Lung (tissue), 12 donors: ENCODE results near the gene MROH8. TPM values are rescaled to one million over a fixed set of nuclear protein-coding genes. Genes with fewer than 3 reads are reported as not detected.

Source experiments
- ATAC-seq: fragments of 200-7000 bp; cut with Tn5 transposase; one replicate; pipeline ENCODE4 v1.9.1; 2020; ENCODE audit warnings: moderate number of reproducible peaks; ENCODE audit not compliant: insufficient read depth, low FRiP score
- DNase-seq, 3 donors: peaks; one replicate each; pipeline ENCODE4 v3.0.0-alpha.2; 2013 to 2017
- H3K27ac ChIP-seq, 2 donors: one replicate each; pipeline ENCODE4 v1.5.1; 2013; ENCODE audit warnings: mild to moderate bottlenecking in 2 of 2, moderate library complexity in 2 of 2, control low read depth in 1 of 2, inconsistent platforms in 1 of 2, low read depth in 1 of 2, low read length in 1 of 2
- H3K27me3 ChIP-seq, 3 donors: one replicate each; pipeline ENCODE4 v1.5.1; 2013; ENCODE audit warnings: low read length in 2 of 3; ENCODE audit not compliant: control insufficient read depth in 3 of 3, insufficient read depth in 3 of 3
- H3K36me3 ChIP-seq, 4 donors: one replicate each; pipeline ENCODE4 v1.5.1; 2013; ENCODE audit warnings: low read length in 4 of 4, mild to moderate bottlenecking in 1 of 4, moderate library complexity in 1 of 4; ENCODE audit not compliant: control insufficient read depth in 4 of 4, insufficient read depth in 4 of 4
- H3K4me1 ChIP-seq, 5 donors: one replicate each; pipeline ENCODE4 v1.5.1; 2013; ENCODE audit warnings: low read length in 5 of 5, mild to moderate bottlenecking in 2 of 5, moderate library complexity in 1 of 5; ENCODE audit not compliant: control insufficient read depth in 5 of 5, insufficient read depth in 5 of 5
- H3K4me3 ChIP-seq: one replicate; pipeline ENCODE4 v1.5.1; 2013; ENCODE audit warnings: mild to moderate bottlenecking, control low read depth, moderate library complexity
- H3K9ac ChIP-seq, 2 donors: one replicate each; pipeline ENCODE4 v1.5.1; 2013; ENCODE audit warnings: low read length in 2 of 2, control low read depth in 1 of 2; ENCODE audit not compliant: insufficient read depth in 1 of 2
- H3K9me3 ChIP-seq, 4 donors: one replicate each; pipeline ENCODE4 v1.5.1; 2013; ENCODE audit warnings: low read length in 3 of 4, mild to moderate bottlenecking in 1 of 4, moderate library complexity in 1 of 4; ENCODE audit not compliant: control insufficient read depth in 4 of 4, insufficient read depth in 3 of 4
- WGBS, 2 donors: extraction: QIAGEN DNeasy Blood & Tissue Kit; methylation state at CpG; one replicate each; pipeline ENCODE4 v1.1.7; 2013; 5-methylcytosine and 5-hydroxymethylcytosine counted together
- polyA plus RNA-seq, 2 donors: library from polyadenylated mRNA; stranded (reverse); fragments of 200-250 nt; gene quantifications; one replicate each; pipeline ENCODE4 v1.2.1, GENCODE V29; 2013
- total RNA-seq, 2 donors: library from RNA; depleted of rRNA in 1 of 2; stranded (reverse); fragments of >200 nt in 1 of 2; gene quantifications; one replicate each; pipeline ENCODE4 v1.2.1, GENCODE V29; 2014 to 2021
- TF ChIP-seq, protein P1 (sequence below): IDR thresholded peaks from 2 replicates; pipeline ENCODE4 v1.5.1; 2012; ENCODE audit warnings: mild to moderate bottlenecking; ENCODE audit errors: control extremely low read depth, extremely low read depth
- donor health status: control.
- donor health status: control.
- donor health status: Bipolar disorder and iron deficiency.
- donor health status: healthy.
- donor health status: DM: yes; HTN: yes; CAD: no.

Gene MROH8
- total and polyA plus RNA-seq, 4 donors: 0.84 to 4.0 (median 2.5) TPM

DNA sequence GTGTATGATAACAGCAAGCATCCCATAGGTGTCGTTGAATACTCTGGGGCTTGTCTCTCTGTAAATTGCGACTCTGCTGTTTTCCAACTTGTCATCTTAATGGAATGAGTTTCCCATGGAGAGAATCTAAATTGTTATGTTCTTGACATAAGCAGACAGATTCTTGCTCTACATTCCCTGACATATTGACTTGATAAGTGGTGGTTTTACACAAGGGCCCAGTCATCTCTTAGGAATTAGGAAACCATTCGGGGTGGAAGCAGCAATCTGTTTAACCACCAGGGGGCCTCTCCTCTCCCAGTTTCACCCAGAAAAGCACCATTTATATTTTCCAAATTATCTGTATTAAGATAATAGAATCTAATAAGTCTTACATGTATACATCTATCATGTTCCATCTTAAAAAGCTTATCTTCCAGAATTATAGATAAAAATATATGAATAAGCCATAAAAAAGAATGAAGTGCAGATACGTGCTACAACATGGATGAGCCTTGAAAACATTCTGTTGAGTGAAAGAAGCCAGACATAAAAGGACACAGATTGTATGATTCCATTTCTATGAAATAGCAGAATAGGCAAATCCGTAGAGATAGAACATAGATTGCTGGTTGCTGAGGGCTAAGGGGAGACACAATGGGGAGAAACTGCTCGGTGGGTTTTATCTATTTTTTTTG lies 23.1 kb upstream of the MROH8 start:
- Histone ChIP-seq H3K27me3 (no peaks in the 10 kb centered on the region), H3K36me3 (peaks cover 23 to 50% (median 36%) of the 10 kb centered on the region in 4 donors), H3K27ac (peak overlapping the region in 1 of 2 donors; percentile 46), H3K4me1 (no peaks in the 10 kb centered on the region), H3K4me3 (no peak overlapping the region), H3K9me3 (no peaks in the 10 kb centered on the region), H3K9ac (no peak overlapping the region)
- WGBS, 2 donors: 67 to 75% methylated on average over 6 of the region's 6 CpGs
- ATAC-seq (peak; percentile 82), DNase-seq (peak; percentile 22 to 49 (median 46))
- TF ChIP-seq, protein P1, sequence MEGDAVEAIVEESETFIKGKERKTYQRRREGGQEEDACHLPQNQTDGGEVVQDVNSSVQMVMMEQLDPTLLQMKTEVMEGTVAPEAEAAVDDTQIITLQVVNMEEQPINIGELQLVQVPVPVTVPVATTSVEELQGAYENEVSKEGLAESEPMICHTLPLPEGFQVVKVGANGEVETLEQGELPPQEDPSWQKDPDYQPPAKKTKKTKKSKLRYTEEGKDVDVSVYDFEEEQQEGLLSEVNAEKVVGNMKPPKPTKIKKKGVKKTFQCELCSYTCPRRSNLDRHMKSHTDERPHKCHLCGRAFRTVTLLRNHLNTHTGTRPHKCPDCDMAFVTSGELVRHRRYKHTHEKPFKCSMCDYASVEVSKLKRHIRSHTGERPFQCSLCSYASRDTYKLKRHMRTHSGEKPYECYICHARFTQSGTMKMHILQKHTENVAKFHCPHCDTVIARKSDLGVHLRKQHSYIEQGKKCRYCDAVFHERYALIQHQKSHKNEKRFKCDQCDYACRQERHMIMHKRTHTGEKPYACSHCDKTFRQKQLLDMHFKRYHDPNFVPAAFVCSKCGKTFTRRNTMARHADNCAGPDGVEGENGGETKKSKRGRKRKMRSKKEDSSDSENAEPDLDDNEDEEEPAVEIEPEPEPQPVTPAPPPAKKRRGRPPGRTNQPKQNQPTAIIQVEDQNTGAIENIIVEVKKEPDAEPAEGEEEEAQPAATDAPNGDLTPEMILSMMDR: peak; percentile 35

DNA sequence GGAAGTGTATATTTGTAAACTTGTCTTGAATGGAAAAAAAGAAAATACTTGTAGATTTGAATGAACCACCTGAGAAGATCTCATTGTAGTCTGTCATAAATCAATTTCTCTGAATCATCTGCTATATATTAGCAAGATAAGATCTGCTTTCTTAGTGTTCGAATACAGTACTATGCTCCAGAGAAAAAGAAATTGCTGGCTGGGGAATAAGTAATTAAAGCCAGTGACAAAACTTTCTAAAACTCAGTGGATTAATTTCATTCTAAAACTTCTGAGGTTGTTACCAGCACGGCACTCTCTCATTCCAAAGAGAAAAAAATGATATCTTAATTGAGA lies 22.4 kb upstream of the MROH8 start:
- H3K27ac ChIP-seq: no peak overlapping the region
- H3K9ac ChIP-seq: no peak overlapping the region
- H3K36me3 ChIP-seq: peaks cover 19 to 44% (median 34%) of the 10 kb centered on the region in 4 donors
- ATAC-seq (no peak), DNase-seq (no peak)
- H3K27me3 ChIP-seq: no peaks in the 10 kb centered on the region
- TF ChIP-seq, protein P1: no peak
- 77 to 92% methylated on average over 2 of the region's 2 CpGs for WGBS, 2 donors
- no peaks in the 10 kb centered on the region for H3K9me3 ChIP-seq
- H3K4me1 ChIP-seq: no peaks in the 10 kb centered on the region
- H3K4me3 ChIP-seq: no peak overlapping the region

DNA sequence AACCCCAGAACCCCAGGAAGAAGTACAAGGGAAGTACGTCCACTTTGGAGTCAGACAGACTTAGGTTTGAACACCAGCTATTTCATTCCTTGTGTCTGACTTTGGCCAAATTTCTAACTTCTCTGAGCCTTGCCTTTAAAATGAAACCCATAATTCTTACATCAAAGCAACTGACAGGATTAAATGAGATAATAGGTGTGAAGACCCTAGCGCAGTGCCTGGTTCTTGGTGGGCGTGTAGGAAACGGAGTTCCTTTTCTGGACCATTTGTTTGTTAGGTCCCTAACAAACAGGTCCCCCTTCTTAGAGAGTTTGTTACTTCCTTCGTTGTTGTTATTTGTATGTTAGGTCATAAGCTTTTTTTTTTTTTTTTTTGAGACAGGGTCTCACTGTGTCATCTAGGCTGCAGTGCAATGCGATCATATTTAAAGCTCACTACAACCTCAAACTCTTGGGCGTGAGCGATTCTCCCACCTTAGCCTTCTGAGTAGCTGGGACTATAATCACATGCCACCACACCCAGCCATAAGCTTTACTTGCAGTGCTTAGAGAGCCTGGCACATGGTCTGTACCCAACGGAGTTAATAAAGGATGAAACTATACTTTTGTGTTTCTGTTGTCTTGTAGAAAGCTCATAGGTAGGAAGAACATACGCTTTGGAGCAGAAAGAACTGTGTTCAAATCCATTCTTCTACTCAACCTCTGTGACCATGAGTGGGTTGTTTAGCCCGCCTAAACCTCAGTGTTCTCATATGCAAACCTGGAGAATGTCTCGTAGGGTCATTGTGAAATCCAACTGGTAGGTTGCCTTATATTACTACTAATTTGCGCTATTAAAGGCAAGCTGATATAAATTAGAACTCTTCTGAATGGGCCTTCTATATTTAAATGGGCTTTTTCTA lies 21.8 kb upstream of the MROH8 start:
- Histone ChIP-seq H3K27ac (peak overlapping the region in 1 of 2 donors; percentile 27), H3K9ac (no peak overlapping the region), H3K4me3 (no peak overlapping the region), H3K4me1 (no peaks in the 10 kb centered on the region), H3K9me3 (no peaks in the 10 kb centered on the region), H3K36me3 (peaks cover 19 to 44% (median 34%) of the 10 kb centered on the region in 4 donors), H3K27me3 (no peaks in the 10 kb centered on the region)
- ATAC-seq: no peak
- TF ChIP-seq, protein P1: no peak
- 92 to 95% methylated on average over 13 of the region's 13 CpGs for WGBS, 2 donors
- no peak for DNase-seq
